H54 (cell line): ENCODE results near the gene BRD7.

ENCODE experiments used
- DNase-seq: peaks from one replicate; pipeline ENCODE4 v3.0.0; 2011; ENCODE audit warnings: low spot score, mixed read lengths; ENCODE audit not compliant: insufficient read length
- FAIRE-seq: peaks from 3 replicates; lab custom pipeline; 2011; peaks lifted over from hg19 to GRCh38; lab: Jason Lieb, UNC
- POLR2A ChIP-seq: IDR thresholded peaks from 2 replicates; pipeline ENCODE4 v1.6.1; 2011; ENCODE audit warnings: low read depth, mild to moderate bottlenecking, low read length

The BRD7 gene

DNA sequence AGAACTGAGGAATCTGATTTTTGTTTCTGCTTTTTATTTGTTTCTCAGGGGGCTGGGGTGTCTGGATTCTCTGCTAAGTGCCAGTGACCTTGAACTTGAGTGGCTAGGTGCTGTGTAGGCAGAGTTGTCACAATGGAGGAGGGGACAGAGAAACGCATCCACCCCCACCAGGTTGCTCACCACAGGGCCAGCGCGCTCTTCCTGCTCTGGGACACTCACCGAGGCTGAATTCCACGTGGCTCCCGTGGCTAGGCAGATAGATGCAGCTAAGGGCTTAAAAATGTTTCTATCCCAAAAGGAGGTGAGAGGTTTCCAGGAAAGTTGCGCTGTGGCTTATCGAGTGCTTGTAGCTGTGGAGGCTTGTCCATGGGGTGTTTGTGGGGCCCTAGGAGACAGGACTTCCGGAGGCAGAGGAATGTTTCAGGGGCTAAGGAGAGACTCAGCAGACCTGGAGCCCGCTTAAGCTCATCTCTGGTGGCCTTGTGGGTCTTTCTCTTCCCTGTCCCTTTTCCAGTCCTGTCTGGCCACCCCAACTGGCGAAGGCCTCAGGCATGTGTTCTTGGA lies 65.7 kb downstream of the BRD7 start:
- FAIRE-seq (no peak), DNase-seq (no peak)
- TF ChIP-seq POLR2A: no peak

DNA sequence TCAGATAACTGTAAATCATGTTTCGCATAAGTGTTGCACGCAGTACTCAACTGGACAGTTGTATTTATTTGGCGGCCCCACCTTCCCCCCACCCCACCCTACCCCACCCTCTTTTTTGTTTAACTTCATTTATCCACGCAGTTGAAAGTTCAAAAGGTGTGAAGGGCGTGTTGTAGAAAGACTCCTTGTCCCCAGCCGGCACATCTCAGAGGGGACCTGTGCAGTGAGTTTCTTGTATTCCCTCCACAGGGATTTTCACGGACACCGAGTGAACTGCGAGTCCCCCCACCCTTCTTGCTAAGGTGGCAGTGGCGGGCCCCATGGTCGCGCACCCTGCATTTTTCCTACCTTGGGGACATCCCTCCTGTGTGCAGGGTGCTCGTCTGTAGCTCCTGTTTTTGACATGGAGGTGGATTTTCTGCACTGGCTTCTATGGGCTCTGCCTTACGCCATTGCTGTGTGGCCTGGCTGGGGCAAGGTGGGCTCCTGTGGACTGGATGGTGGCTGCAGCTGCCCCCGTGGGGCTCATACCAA lies 66.2 kb downstream of the BRD7 start:
- FAIRE-seq (no peak), DNase-seq (no peak)
- TF ChIP-seq POLR2A: no peak

- FAIRE-seq: no peak
- peak; percentile 90 for DNase-seq
- no peak for TF ChIP-seq POLR2A
Observed at GRCh38 chr16:50301626-50302471, 66.9 kb downstream of the BRD7 start.

GRCh38 chr16:50300942-50301625 lies 67.7 kb downstream of the BRD7 start:
- FAIRE-seq (no peak), DNase-seq (peak; percentile 37)
- TF ChIP-seq POLR2A: no peak

DNA sequence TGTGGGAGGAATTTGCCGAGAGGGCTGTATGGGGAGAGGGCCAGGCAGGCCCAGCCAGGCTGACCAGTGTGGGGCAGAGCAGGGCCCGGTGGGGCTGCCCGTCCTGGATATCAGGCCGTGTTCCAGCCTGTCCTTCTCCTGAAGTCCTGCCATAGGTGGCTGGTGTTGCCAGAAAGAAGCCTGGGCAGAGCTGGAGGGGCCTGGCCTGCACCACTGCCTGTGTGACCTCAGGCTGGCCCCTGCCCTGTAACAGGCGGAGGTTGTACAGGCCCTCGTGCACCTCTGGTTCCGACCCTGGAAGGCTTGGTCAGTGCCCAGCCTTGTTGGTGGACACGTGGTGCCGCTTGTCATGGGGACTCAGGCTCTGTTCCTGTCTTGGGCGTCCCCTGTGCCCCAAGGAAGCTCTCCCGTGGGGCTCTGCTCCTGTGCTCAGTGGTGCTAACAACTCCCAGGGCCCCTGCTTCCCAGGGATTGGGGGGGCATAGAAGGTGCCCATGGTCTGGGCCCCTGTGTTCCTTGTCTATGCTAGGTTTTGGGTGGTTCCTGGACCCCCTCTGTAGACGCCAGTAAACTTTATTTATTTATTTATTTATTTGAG lies 69.2 kb downstream of the BRD7 start:
- no peak for TF ChIP-seq POLR2A
- FAIRE-seq (no peak), DNase-seq (no peak)

DNA sequence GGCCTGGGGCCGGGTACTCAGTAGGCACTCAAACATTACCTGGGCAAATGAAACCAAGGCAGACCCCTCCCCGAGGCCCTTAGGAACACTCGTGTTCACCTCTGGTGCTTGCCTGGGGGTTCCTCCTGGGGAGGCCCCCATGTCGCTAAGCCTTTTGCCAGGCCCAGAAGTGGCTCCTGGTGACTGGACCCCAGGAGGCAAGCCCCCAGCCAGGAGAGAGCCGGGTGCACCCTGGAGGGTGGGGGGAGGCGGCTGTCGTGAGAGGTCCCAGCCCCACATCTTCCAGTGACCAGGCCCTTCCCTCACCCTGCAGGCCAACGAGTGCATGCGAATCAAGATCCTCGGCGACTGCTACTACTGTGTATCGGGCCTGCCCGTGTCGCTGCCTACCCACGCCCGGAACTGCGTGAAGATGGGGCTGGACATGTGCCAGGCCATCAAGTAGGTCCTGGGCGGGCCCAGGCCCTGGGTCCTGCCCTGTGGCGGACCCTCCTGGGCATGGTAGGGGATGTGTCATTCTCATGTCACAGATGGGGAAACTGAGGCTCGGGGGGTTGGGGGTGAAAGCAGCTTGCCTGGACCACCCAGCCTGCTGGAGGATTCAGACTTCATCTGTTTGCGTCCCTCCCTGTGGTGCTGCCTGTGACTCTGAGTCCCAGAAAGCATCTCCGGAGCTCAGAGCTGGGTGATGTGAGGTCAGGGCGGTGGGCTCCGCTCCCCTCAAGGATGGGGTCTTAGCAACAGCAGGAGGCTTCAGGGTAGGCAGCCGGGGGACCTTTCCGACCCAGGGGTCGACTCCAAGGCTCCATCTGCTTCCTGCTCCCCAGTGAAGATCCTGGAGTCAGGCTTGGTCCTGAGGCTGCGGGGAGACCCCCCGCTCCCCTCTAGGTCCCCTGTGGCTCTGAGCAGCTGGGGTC lies 69.9 kb downstream of the BRD7 start:
- FAIRE-seq: no peak
- TF ChIP-seq POLR2A: no peak
- no peak for DNase-seq

GRCh38 chr16:50298075-50298460 lies 70.7 kb downstream of the BRD7 start:
- FAIRE-seq (no peak), DNase-seq (no peak)
- TF ChIP-seq POLR2A: no peak

GRCh38 chr16:50297301-50298074 lies 71.3 kb downstream of the BRD7 start:
- no peak for DNase-seq
- TF ChIP-seq POLR2A: no peak
- FAIRE-seq: no peak

- FAIRE-seq: no peak
- no peak for TF ChIP-seq POLR2A
- no peak for DNase-seq
Observed at GRCh38 chr16:50296807-50297206, 72.0 kb downstream of the BRD7 start.

DNA sequence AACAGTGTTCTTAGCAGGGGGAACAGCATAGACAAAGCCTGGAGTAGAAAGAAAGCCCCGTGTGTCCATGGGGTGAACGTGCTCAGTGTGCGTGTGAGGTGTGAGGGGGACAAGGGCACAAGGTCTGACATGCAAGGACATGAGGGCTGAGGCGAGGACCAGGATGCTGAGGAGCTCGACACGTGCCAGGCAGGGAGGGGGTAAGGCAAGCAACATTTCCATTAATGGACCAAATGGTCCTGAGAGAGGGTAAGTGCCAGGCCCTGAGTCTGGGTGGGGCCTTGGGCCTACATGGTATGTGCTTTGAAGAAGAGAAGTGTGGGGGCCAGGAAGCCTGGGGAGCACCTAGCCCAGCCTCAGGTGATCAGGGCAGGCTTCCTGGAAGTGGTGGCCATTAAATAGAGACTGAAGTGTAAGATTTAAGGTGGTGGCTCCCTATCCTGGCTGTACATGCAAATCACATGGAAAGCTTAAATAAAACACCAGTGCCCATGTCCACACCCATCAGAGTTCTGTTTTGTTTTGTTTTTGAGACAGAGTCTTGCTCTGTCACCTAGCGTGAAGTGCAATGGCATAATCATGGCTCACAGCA lies 73.2 kb downstream of the BRD7 start:
- no peak for FAIRE-seq
- TF ChIP-seq POLR2A: no peak
- no peak for DNase-seq

DNA sequence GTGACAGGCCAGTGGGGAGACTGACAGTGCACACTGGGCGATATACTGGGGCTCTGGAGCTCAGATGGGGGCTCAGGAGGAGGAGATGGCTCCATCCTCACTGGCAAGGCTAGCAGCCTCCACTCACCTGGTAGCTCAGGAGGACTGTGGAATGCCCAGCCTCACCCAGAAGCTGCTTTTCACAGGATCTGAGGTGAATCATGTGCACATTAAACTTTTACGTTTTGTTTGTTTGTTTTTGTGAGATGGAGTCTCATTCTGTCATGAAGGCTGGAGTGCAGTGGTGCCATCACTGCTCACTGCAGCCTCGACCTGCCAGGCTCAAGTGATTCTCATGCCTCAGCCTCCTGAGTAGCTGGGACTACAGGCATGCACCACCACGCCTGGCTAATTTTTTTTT lies 73.8 kb downstream of the BRD7 start:
- TF ChIP-seq POLR2A: no peak
- DNase-seq (no peak), FAIRE-seq (no peak)
